Panc1 (cell line): ENCODE measurements around the gene DRAM1. TPM values are rescaled to one million over a fixed set of nuclear protein-coding genes. Genes with fewer than 3 reads are reported as not detected.

ENCODE experiments used
- ATAC-seq: fragments of 200-7000 bp; cut with Tn5 transposase; 2 replicates; pipeline ENCODE4 v1.9.1; 2020; ENCODE audit warnings: mild to moderate bottlenecking, moderate library complexity
- BruUV-seq: library from RNA; stranded (reverse); fragments of 400-500 nt; replicated peaks from 2 replicates; lab custom pipeline; 2021; lab: Mats Ljungman, UMichigan
- CTCF ChIA-PET: fragments of 300-600 bp; sonication (Branson Sonifier 250); formaldehyde crosslinking; loops from one replicate; lab custom pipeline; 2022; ENCODE audit warnings: antibody characterized with exemption; lab: Charles Lee
- POLR2A ChIA-PET: fragments of 300-600 bp; sonication (Branson Sonifier 250); formaldehyde crosslinking; loops from one replicate; lab custom pipeline; 2022; ENCODE audit warnings: antibody characterized with exemption; lab: Charles Lee
- DNase-seq: peaks from one replicate; pipeline ENCODE4 v3.0.0-alpha.2; 2010; ENCODE audit warnings: low read depth, low spot score
- H3K27ac ChIP-seq: 2 replicates; pipeline ENCODE4 v1.5.1; 2011; ENCODE audit warnings: mild to moderate bottlenecking, low read length, inconsistent platforms
- H3K27me3 ChIP-seq: fragments of 200-500 bp; sonication (Bioruptor generic); 2 replicates; pipeline ENCODE4 v1.6.0; 2014; ENCODE audit warnings: low read length, inconsistent platforms; ENCODE audit not compliant: control insufficient read depth, insufficient read depth
- H3K36me3 ChIP-seq: fragments of 200-500 bp; sonication (Bioruptor generic); 2 replicates; pipeline ENCODE4 v1.5.1; 2014; ENCODE audit warnings: inconsistent platforms, mild to moderate bottlenecking, low read length, moderate library complexity; ENCODE audit not compliant: control insufficient read depth, insufficient read depth
- H3K4me1 ChIP-seq: 2 replicates; pipeline ENCODE4 v1.5.1; 2011; ENCODE audit warnings: inconsistent platforms, mild to moderate bottlenecking, low read length, moderate library complexity; ENCODE audit not compliant: control insufficient read depth, insufficient read depth
- H3K4me3 ChIP-seq, 2 experiments: 2 replicates each; pipeline ENCODE4 v1.5.1; 2011 to 2012; ENCODE audit warnings: low read depth in 2 of 2, low read length in 2 of 2, mild to moderate bottlenecking in 2 of 2, inconsistent platforms in 1 of 2, moderate library complexity in 1 of 2
- H3K9me3 ChIP-seq: fragments of 200-500 bp; sonication (Bioruptor generic); 2 replicates; pipeline ENCODE4 v1.5.1; 2014; ENCODE audit warnings: low read depth, mild to moderate bottlenecking, inconsistent platforms, low read length, moderate library complexity; ENCODE audit not compliant: control insufficient read depth, insufficient read depth
- CTCF ChIP-seq: fragments of 450-650 bp; IDR thresholded peaks from 2 replicates; pipeline ENCODE4 v1.5.1; 2017; ENCODE audit warnings: mild to moderate bottlenecking
- POLR2AphosphoS5 ChIP-seq: IDR thresholded peaks from 2 replicates; pipeline ENCODE4 v1.6.1; 2012; ENCODE audit warnings: mild to moderate bottlenecking, low read depth, low read length, moderate library complexity
- REST ChIP-seq, 2 experiments: IDR thresholded peaks; 2 replicates each; pipeline ENCODE4 v1.6.1; 2011 to 2012; ENCODE audit warnings: low read depth in 2 of 2, control low read depth in 1 of 2, low read length in 1 of 2, mild to moderate bottlenecking in 1 of 2, moderate library complexity in 1 of 2; ENCODE audit not compliant: insufficient read depth in 1 of 2
- SIN3A ChIP-seq: IDR thresholded peaks from 2 replicates; pipeline ENCODE4 v1.6.1; 2012; ENCODE audit warnings: low read depth, mild to moderate bottlenecking, low read length, moderate library complexity, borderline replicate concordance; ENCODE audit not compliant: insufficient read depth
- TCF7L2 ChIP-seq: IDR thresholded peaks from 2 replicates; pipeline ENCODE4 v1.6.1; 2011; ENCODE audit warnings: mild to moderate bottlenecking, low read depth, low read length, inconsistent platforms
- in situ Hi-C: cut with HindIII; loops from 2 replicates; pipeline ENCODE4 v1.10.0; 2016; ENCODE audit warnings: low sequenced_read_pairs, low pct_unique_long_range_greater_than_20kb
- intact Hi-C: fragments of 100-400 bp; cut with micrococcal nuclease; formaldehyde crosslinking; loops from one replicate; pipeline ENCODE4 v1.10.0; 2022; ENCODE audit not compliant: unreplicated experiment
- total RNA-seq: library from RNA; stranded (reverse); gene quantifications from one replicate; pipeline ENCODE4 v1.2.1, GENCODE V29; 2021; ENCODE audit not compliant: unreplicated experiment

The DRAM1 gene
- total RNA-seq, 1 experiment from 2014 or later = 19.2 TPM

GRCh38 chr12:101919447-101919846 is 42.1 kb downstream of the DRAM1 start:
- no peaks in the 10 kb centered on the region for H3K36me3 ChIP-seq
- no peaks in the 10 kb centered on the region for H3K27me3 ChIP-seq
- no peaks in the 10 kb centered on the region for H3K9me3 ChIP-seq
- ChIA-PET CTCF (interaction anchor here (0.9 kb wide), 1 partner anchor 80 kb away, joined by 3 read pairs; no protein-coding TSS in a partner anchor), POLR2A (no interaction called here)
- no peak for TF ChIP-seq POLR2AphosphoS5
- TF ChIP-seq TCF7L2 = no peak
- no peak for TF ChIP-seq SIN3A
- no peak for TF ChIP-seq CTCF
- TF ChIP-seq REST (IDR thresholded peaks at IDR 0.05; ENCODE audit: insufficient read depth in 1 of 2, low read depth in 2 of 2, low read length in 1 of 2) = no peak
- no peak overlapping the region for H3K27ac ChIP-seq
- no peak for ATAC-seq
- BruUV-seq = no TSS peak
- intact Hi-C loops (no loop called here), in situ Hi-C loops (no loop called here)
- H3K4me1 ChIP-seq = peaks cover 2% of the 10 kb centered on the region; the same call in 1 of the 2 replicates
- no peak for DNase-seq
- H3K4me3 ChIP-seq = no peak overlapping the region

DNA sequence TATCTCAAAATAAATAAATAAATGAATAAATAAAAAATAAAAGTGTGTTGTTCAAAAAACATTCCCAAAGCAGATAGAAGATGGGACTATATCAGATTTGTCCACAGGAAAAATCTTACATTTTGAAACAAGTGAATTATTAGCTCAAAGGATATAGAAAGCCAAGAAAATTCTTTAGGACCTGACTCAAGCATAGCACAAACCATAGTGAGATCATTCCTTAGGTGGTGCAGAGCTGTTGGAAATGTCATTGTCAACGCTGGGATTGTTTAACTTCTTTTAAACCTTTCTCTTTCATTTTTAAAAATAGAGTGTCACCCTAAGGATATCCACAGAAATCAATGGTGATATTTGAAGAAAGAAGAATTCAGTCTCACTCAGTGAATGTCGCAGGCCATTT is 43.5 kb downstream of the DRAM1 start:
- H3K9me3 ChIP-seq = no peaks in the 10 kb centered on the region
- H3K36me3 ChIP-seq = no peaks in the 10 kb centered on the region
- BruUV-seq = no TSS peak
- no peak overlapping the region for H3K27ac ChIP-seq
- no peak for ATAC-seq
- in situ Hi-C loops = no loop called here
- DNase-seq = no peak
- ChIA-PET POLR2A (no interaction called here), CTCF (no interaction called here)
- peaks cover 2% of the 10 kb centered on the region; the same call in 1 of the 2 replicates for H3K4me1 ChIP-seq
- intact Hi-C loops = no loop called here
- H3K27me3 ChIP-seq = no peaks in the 10 kb centered on the region
- TF ChIP-seq CTCF (no peak), TCF7L2 (no peak), SIN3A (no peak), REST (IDR thresholded peaks at IDR 0.05; ENCODE audit: insufficient read depth in 1 of 2, low read depth in 2 of 2, low read length in 1 of 2) (no peak), POLR2AphosphoS5 (no peak)
- no peak overlapping the region for H3K4me3 ChIP-seq
